ENCODE data around the gene PIK3C2B. TPM values are rescaled to one million over a fixed set of nuclear protein-coding genes. Genes with fewer than 3 reads are reported as not detected.

Gene PIK3C2B
- total RNA-seq, 1 donor from 2014 or later: 62.2 TPM

GRCh38 chr1:204476563-204476962 lies 18.0 kb downstream of the PIK3C2B start:
- Mint-ChIP-seq H3K27me3 (no peaks in the 10 kb centered on the region), H3K27ac (no peak overlapping the region), H3K4me1 (ENCODE audit: low read depth) (peaks cover 3% of the 10 kb centered on the region), H3K9me3 (ENCODE audit: low read depth) (no peaks in the 10 kb centered on the region), H3K36me3 (ENCODE audit: insufficient read depth) (peaks cover 6% of the 10 kb centered on the region), H3K4me3 (ENCODE audit: low read depth) (no peak overlapping the region)
- no peak for DNase-seq (ENCODE audit: low spot score, unreplicated experiment)
- TF ChIP-seq CTCF (IDR thresholded peaks at IDR 0.05; ENCODE audit: unreplicated experiment): no peak

- Mint-ChIP-seq H3K27ac (peak overlapping the region; percentile 21), H3K27me3 (no peaks in the 10 kb centered on the region), H3K4me3 (ENCODE audit: low read depth) (no peak overlapping the region), H3K36me3 (ENCODE audit: insufficient read depth) (peaks cover 6% of the 10 kb centered on the region), H3K4me1 (ENCODE audit: low read depth) (no peaks in the 10 kb centered on the region), H3K9me3 (ENCODE audit: low read depth) (no peaks in the 10 kb centered on the region)
- DNase-seq (ENCODE audit: low spot score, unreplicated experiment): no peak
- TF ChIP-seq CTCF (IDR thresholded peaks at IDR 0.05; ENCODE audit: unreplicated experiment): no peak
These were observed 18.8 kb downstream of the PIK3C2B start for GRCh38 chr1:204475656-204476432.

GRCh38 chr1:204473400-204473965 lies 21.1 kb downstream of the PIK3C2B start:
- H3K9me3 Mint-ChIP-seq (ENCODE audit: low read depth): peaks cover 2% of the 10 kb centered on the region
- H3K27me3 Mint-ChIP-seq: no peaks in the 10 kb centered on the region
- H3K36me3 Mint-ChIP-seq (ENCODE audit: insufficient read depth): peaks cover 14% of the 10 kb centered on the region
- no peak for TF ChIP-seq CTCF (IDR thresholded peaks at IDR 0.05; ENCODE audit: unreplicated experiment)
- no peak for DNase-seq (ENCODE audit: low spot score, unreplicated experiment)
- H3K4me1 Mint-ChIP-seq (ENCODE audit: low read depth): no peaks in the 10 kb centered on the region
- H3K4me3 Mint-ChIP-seq (ENCODE audit: low read depth): no peak overlapping the region
- H3K27ac Mint-ChIP-seq: peak overlapping the region; percentile 39

- H3K9me3 Mint-ChIP-seq (ENCODE audit: low read depth): peaks cover 2% of the 10 kb centered on the region
These were observed 21.9 kb downstream of the PIK3C2B start for GRCh38 chr1:204472660-204473059.

GRCh38 chr1:204471687-204472086 lies 22.9 kb downstream of the PIK3C2B start:
- H3K27me3 Mint-ChIP-seq: no peaks in the 10 kb centered on the region
- DNase-seq (ENCODE audit: low spot score, unreplicated experiment): no peak
- H3K9me3 Mint-ChIP-seq (ENCODE audit: low read depth): peaks cover 2% of the 10 kb centered on the region
- no peak overlapping the region for H3K4me3 Mint-ChIP-seq (ENCODE audit: low read depth)
- no peak for TF ChIP-seq CTCF (IDR thresholded peaks at IDR 0.05; ENCODE audit: unreplicated experiment)
- H3K27ac Mint-ChIP-seq: no peak overlapping the region
- H3K4me1 Mint-ChIP-seq (ENCODE audit: low read depth): no peaks in the 10 kb centered on the region
- H3K36me3 Mint-ChIP-seq (ENCODE audit: insufficient read depth): peaks cover 16% of the 10 kb centered on the region

More at GRCh38 chr1:204472660-204473059, 21.9 kb downstream of the PIK3C2B start:
- Mint-ChIP-seq H3K4me1 (ENCODE audit: low read depth) (no peaks in the 10 kb centered on the region), H3K4me3 (ENCODE audit: low read depth) (no peak overlapping the region), H3K36me3 (ENCODE audit: insufficient read depth) (peaks cover 16% of the 10 kb centered on the region), H3K27ac (no peak overlapping the region), H3K27me3 (no peaks in the 10 kb centered on the region)
- no peak for DNase-seq (ENCODE audit: low spot score, unreplicated experiment)
- TF ChIP-seq CTCF (IDR thresholded peaks at IDR 0.05; ENCODE audit: unreplicated experiment): no peak

All from progenitor cell of endocrine pancreas (in vitro differentiated cells).